Astrocyte of the cerebellum (primary cell): Measurements from ENCODE around the gene OR52W1.

ENCODE experiments used
- DNase-seq: peaks from one replicate; pipeline ENCODE4 v3.0.0-alpha.2; 2011; ENCODE audit warnings: low read depth
- H3K4me3 ChIP-seq: 2 replicates; pipeline ENCODE4 v1.5.1; 2011; ENCODE audit warnings: mild to moderate bottlenecking, low read depth, low read length, moderate library complexity
- in situ Hi-C: cut with HindIII; loops from 2 replicates; pipeline ENCODE4 v1.10.0; 2017; ENCODE audit warnings: low sequenced_read_pairs
- TF ChIP-seq, protein P1 (sequence below): IDR thresholded peaks from 2 replicates; pipeline ENCODE4 v1.5.1; 2012; ENCODE audit warnings: low read length, low read depth, moderate library complexity, mild to moderate bottlenecking; ENCODE audit errors: missing control alignments

Gene OR52W1

DNA sequence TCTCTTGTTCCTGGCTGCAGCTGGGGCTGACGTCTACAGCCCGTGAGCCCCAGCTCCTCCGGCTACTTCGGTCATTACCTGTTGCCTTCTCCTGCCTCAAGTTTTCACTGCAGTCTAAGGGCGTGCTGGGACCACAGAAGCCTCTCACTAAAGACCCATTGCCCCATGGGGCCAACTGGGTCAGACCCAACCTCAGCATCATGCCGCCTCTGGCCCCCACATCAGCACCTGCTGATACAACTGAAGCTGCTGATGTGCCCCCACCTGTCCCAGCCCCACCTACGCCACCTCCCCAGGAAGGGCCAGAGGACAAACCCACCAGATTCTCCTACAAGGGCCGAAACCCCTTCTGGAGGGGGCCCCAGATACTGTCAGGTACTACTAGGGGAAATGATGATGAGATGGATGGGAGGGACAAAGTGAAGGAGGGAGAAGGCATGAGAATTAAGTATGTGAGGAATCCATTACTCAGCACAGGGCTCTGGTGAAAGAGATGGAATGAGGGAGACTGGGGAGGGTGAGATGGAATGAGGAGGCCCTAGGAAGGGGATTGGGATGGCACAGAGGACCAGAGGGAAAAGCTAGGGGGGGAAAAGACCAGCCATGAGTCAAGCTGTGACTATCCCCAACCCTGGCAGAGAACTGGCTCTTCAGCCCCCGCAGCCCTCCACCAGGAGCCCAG, 11.4 kb downstream of the OR52W1 start:
- no peak for DNase-seq
- in situ Hi-C loops = no loop called here
- H3K4me3 ChIP-seq = no peak overlapping the region
- TF ChIP-seq, protein P1, sequence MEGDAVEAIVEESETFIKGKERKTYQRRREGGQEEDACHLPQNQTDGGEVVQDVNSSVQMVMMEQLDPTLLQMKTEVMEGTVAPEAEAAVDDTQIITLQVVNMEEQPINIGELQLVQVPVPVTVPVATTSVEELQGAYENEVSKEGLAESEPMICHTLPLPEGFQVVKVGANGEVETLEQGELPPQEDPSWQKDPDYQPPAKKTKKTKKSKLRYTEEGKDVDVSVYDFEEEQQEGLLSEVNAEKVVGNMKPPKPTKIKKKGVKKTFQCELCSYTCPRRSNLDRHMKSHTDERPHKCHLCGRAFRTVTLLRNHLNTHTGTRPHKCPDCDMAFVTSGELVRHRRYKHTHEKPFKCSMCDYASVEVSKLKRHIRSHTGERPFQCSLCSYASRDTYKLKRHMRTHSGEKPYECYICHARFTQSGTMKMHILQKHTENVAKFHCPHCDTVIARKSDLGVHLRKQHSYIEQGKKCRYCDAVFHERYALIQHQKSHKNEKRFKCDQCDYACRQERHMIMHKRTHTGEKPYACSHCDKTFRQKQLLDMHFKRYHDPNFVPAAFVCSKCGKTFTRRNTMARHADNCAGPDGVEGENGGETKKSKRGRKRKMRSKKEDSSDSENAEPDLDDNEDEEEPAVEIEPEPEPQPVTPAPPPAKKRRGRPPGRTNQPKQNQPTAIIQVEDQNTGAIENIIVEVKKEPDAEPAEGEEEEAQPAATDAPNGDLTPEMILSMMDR = no peak

DNA sequence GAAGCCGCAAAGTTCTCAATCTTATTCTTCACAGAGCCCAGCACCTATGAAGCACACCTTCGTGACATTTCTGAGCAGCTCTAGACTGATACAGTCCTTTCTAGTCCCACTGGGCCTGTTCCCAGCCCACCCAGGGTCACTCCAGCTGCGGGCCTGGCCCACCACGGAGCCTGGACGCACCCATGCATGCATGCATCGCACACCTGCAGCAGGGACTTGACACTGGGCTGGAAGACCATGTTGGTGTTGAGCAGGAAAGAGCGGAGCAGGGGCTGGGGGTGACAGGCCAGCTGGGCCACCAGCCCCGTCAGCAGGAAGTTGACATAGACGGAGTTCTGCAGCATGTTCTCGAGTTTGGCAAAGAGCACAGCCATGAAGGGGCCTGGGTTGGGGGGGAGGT, 15.5 kb downstream of the OR52W1 start:
- in situ Hi-C loops = no loop called here
- H3K4me3 ChIP-seq = no peak overlapping the region
- no peak for DNase-seq
- TF ChIP-seq, protein P1 = no peak

- no peak overlapping the region for H3K4me3 ChIP-seq
- TF ChIP-seq, protein P1 = no peak
- DNase-seq = no peak
- in situ Hi-C loops = no loop called here
Observed at GRCh38 chr11:6216501-6216900, 17.5 kb downstream of the OR52W1 start.

DNA sequence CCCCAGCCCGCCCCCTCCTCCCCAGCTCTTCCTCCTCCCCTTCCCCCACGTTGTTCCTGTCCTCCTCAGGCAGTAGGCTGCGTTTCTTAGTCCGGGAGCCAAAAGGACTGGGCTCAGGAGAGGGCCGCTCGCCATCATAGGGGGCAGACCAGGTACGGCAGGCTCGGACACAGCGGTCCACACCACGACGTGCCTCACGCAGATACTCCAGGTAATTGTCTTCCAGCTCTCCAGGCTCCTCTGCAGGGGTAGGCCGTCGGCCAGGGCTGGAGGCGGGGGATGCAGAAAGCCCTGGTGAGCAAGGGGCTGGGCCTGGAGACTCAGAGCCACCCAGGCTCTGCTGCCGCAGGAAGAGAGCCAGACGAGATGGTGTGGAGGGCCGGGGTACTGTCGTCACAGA, 18.7 kb downstream of the OR52W1 start:
- in situ Hi-C loops = no loop called here
- TF ChIP-seq, protein P1 = no peak
- DNase-seq = no peak
- no peak overlapping the region for H3K4me3 ChIP-seq

- in situ Hi-C loops = no loop called here
- TF ChIP-seq, protein P1 = no peak
- no peak overlapping the region for H3K4me3 ChIP-seq
- DNase-seq = peak; percentile 80
Observed at GRCh38 chr11:6219359-6219758, 20.3 kb downstream of the OR52W1 start.

DNA sequence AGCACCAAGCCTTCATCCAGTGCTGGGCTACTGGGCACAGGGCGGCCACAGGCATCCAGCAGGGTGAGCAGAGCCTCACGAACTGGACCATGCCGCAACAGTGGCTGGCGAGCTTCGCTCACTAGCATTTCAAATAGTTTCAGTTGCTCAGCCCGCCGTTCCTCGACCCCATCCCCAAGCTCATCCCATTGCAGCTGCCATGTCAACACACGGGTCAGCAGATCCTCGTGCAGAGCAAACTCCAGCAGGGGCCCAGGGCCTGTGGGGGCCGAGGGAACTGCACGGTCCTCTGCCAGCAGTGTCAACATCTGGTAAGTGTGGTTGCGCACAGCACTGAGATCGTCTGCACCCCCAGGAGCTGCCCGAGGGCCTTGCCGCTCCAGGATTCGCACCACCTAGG, 24.8 kb downstream of the OR52W1 start:
- in situ Hi-C loops = no loop called here
- TF ChIP-seq, protein P1 = no peak

More for the DNA sequence above, 24.8 kb downstream of the OR52W1 start:
- DNase-seq = no peak
- H3K4me3 ChIP-seq = no peak overlapping the region
